Natural killer cell treated with Interleukin-12 subunit alpha and Interleukin-12 subunit beta and Interleukin-15 and Interleukin-18, amount 100 ng/mL, for 72 hours (primary cell): ENCODE measurements around the gene SPOCK3. TPM values are rescaled to one million over a fixed set of nuclear protein-coding genes. Genes with fewer than 3 reads are reported as not detected.
A peak's percentile ranks its signal among the peaks of the same experiment; 100 is the strongest.
"Not testable (repeated sequence)": the region's sequence is repeated elsewhere in the genome, so short reads cannot be mapped to it uniquely, and the experiment has no call there.

ENCODE experiments used
- ATAC-seq, 2 donors: fragments of 150-1000 bp; cut with Tn5 transposase in 1 of 2; sonication (Bioruptor Pico), chemical (Tn5 transposase) in 1 of 2; 2 replicates each; pipeline ENCODE4 v1.10.0; 2021
- DNase-seq: peaks from one replicate; pipeline ENCODE4 v3.0.0; 2022; ENCODE audit warnings: low spot score
- H3K27ac Mint-ChIP-seq, 2 donors: 1 replicate in 1 of 2; 2 replicates in 1 of 2; pipeline ENCODE4 v1.8.0; 2022; ENCODE audit warnings: mixed read lengths in 2 of 2, mild to moderate bottlenecking in 1 of 2, moderate library complexity in 1 of 2
- H3K27me3 Mint-ChIP-seq, 2 donors: 1 replicate in 1 of 2; 2 replicates in 1 of 2; pipeline ENCODE4 v1.8.0; 2022; ENCODE audit warnings: mixed read lengths in 2 of 2
- H3K36me3 Mint-ChIP-seq: one replicate; pipeline ENCODE4 v1.8.0; 2022; ENCODE audit warnings: mixed read lengths
- H3K4me1 Mint-ChIP-seq, 2 donors: 1 replicate in 1 of 2; 2 replicates in 1 of 2; pipeline ENCODE4 v1.8.0; 2022; ENCODE audit warnings: low read depth in 2 of 2, mixed read lengths in 2 of 2, mild to moderate bottlenecking in 1 of 2
- H3K4me3 Mint-ChIP-seq: one replicate; pipeline ENCODE4 v1.8.0; 2022; ENCODE audit warnings: mixed read lengths
- H3K9me3 Mint-ChIP-seq: 2 replicates; pipeline ENCODE4 v1.8.0; 2022; ENCODE audit warnings: mixed read lengths
- total RNA-seq, 2 donors: library from RNA; stranded (reverse); gene quantifications; one replicate each; pipeline ENCODE4 v1.2.3, GENCODE V29; 2022

Gene SPOCK3
- total RNA-seq, 2 donors from 2014 or later = not detected

GRCh38 chr4:167000141-167000852, 234.0 kb downstream of the SPOCK3 start:
- H3K4me1 Mint-ChIP-seq = no peaks in the 10 kb centered on the region
- H3K4me3 Mint-ChIP-seq = no peak overlapping the region
- ATAC-seq = no peak
- peaks cover 5% of the 10 kb centered on the region for H3K36me3 Mint-ChIP-seq
- no peak for DNase-seq
- no peak overlapping the region for H3K27ac Mint-ChIP-seq
- H3K27me3 Mint-ChIP-seq = no peaks in the 10 kb centered on the region
- peaks cover 12% of the 10 kb centered on the region for H3K9me3 Mint-ChIP-seq

DNA sequence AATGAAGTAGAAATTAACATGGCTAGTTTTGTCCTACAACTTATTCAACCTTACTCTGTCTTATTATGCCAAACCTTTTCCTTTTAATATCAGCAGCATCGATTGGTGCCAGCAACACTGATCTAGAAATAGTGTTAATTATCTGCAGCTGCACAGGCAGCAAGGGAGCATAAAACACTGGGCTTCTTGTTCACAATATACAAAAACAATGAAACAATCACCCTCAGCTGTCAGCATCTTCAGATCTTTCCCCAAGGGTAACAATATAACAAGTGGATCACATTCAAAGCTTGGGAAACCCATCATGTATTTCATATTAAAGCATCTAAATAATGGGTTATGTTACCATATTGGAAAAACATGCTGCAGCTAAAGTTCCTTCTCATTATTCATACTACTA, 238.1 kb downstream of the SPOCK3 start:
- H3K4me3 Mint-ChIP-seq = no peak overlapping the region
- no peaks in the 10 kb centered on the region for H3K4me1 Mint-ChIP-seq
- H3K9me3 Mint-ChIP-seq = peaks cover 6% of the 10 kb centered on the region
- H3K27me3 Mint-ChIP-seq = no peaks in the 10 kb centered on the region
- no peaks in the 10 kb centered on the region for H3K36me3 Mint-ChIP-seq
- DNase-seq (no peak), ATAC-seq (no peak)
- no peak overlapping the region for H3K27ac Mint-ChIP-seq

DNA sequence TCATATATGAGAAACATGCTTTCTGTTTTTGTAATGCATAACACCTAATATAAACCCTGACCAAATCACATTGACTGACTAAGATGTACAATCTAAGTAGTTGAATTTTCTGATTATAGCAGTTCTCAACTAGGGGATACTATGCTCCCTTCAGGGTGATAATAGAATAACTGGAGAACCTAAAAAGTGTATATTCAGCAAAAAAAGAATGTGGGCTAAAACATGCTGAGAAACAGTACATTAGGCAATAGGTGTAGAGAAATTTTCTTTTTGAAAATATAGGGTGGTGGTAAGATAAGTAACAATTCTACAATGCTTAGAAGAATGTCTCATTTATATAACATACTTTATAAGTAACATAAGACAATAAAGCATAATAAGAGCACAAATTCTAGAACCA, 239.6 kb downstream of the SPOCK3 start:
- Mint-ChIP-seq H3K9me3 (peaks cover 3% of the 10 kb centered on the region), H3K36me3 (no peaks in the 10 kb centered on the region), H3K27ac (no peak overlapping the region), H3K4me3 (no peak overlapping the region), H3K4me1 (no peaks in the 10 kb centered on the region), H3K27me3 (no peaks in the 10 kb centered on the region)
- ATAC-seq (no peak), DNase-seq (no peak)

- Mint-ChIP-seq H3K27me3 (no peaks in the 10 kb centered on the region), H3K9me3 (peaks cover 7% of the 10 kb centered on the region), H3K4me1 (no peaks in the 10 kb centered on the region), H3K4me3 (no peak overlapping the region), H3K27ac (no peak overlapping the region), H3K36me3 (peaks cover 8% of the 10 kb centered on the region)
- ATAC-seq (no peak), DNase-seq (no peak)
These were observed 243.2 kb downstream of the SPOCK3 start for GRCh38 chr4:166991006-166991561.

GRCh38 chr4:166989886-166990285, 244.4 kb downstream of the SPOCK3 start:
- Mint-ChIP-seq H3K9me3 (peaks cover 7% of the 10 kb centered on the region), H3K4me3 (no peak overlapping the region), H3K36me3 (peaks cover 8% of the 10 kb centered on the region), H3K27me3 (no peaks in the 10 kb centered on the region), H3K4me1 (no peaks in the 10 kb centered on the region), H3K27ac (no peak overlapping the region)
- ATAC-seq (no peak), DNase-seq (no peak)

DNA sequence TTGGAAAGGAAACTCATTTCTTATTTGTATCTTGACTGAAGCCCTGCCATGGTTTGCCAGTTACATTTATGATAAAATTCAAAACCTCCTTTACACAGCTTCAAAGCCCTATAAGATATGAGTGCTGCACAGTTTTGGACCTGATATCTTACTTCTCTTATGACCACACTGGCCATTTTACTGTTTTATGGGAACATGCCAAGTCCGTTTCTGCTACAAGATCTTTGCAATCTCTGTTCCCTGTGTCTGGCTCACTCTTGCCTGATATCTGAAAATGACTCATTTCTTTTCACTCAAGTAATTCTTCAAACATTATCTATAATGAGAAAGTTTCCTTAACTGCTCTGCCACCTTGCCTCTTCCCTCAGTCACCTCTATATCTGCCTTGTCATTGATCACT, 247.3 kb downstream of the SPOCK3 start:
- H3K27ac Mint-ChIP-seq = no peak overlapping the region
- DNase-seq = no peak

GRCh38 chr4:166981847-166982246, 252.4 kb downstream of the SPOCK3 start:
- Mint-ChIP-seq H3K27me3 (no peaks in the 10 kb centered on the region), H3K36me3 (peaks cover 6% of the 10 kb centered on the region), H3K27ac (no peak overlapping the region), H3K4me1 (no peaks in the 10 kb centered on the region), H3K9me3 (peaks cover 9% of the 10 kb centered on the region), H3K4me3 (no peak overlapping the region)
- ATAC-seq (no peak), DNase-seq (no peak)

More for the DNA sequence above, 247.3 kb downstream of the SPOCK3 start:
- Mint-ChIP-seq H3K4me1 (no peaks in the 10 kb centered on the region), H3K36me3 (peaks cover 8% of the 10 kb centered on the region), H3K9me3 (peaks cover 5% of the 10 kb centered on the region), H3K27me3 (no peaks in the 10 kb centered on the region), H3K4me3 (no peak overlapping the region)
- no peak for ATAC-seq

DNA sequence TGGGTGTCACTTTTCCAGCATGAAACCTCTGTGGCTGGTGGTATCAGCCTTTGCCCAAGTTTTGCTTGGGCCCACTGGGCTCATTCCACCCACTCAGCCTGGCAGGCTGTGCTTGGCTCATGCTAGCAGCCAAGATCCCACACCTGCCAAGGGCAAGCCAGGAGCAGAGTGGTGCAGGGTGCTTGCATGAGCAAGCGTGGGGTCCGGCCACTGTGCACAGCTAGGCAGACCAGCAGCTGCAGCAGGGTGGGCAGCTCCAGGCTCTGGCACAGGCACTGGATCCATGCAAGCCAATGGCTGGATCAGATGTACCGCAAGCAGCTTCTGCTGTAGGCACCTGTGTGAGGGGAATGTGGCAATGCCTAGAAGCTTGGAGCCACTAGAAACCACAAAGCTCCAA, 253.9 kb downstream of the SPOCK3 start:
- no peaks in the 10 kb centered on the region for H3K4me1 Mint-ChIP-seq
- no peaks in the 10 kb centered on the region for H3K27me3 Mint-ChIP-seq
- peaks cover 19% of the 10 kb centered on the region for H3K9me3 Mint-ChIP-seq
- peaks cover 11% of the 10 kb centered on the region for H3K36me3 Mint-ChIP-seq
- H3K27ac Mint-ChIP-seq = no peak overlapping the region
- ATAC-seq (no peak), DNase-seq (no peak)
- H3K4me3 Mint-ChIP-seq = no peak overlapping the region

- Mint-ChIP-seq H3K4me1 (no peaks in the 10 kb centered on the region), H3K9me3 (peaks cover 17% of the 10 kb centered on the region), H3K27ac (no peak overlapping the region), H3K36me3 (peaks cover 11% of the 10 kb centered on the region), H3K4me3 (no peak overlapping the region), H3K27me3 (no peaks in the 10 kb centered on the region)
- ATAC-seq (no peak), DNase-seq (no peak)
These were observed 256.7 kb downstream of the SPOCK3 start for GRCh38 chr4:166977596-166977995.

GRCh38 chr4:166972071-166972470, 262.2 kb downstream of the SPOCK3 start:
- H3K27me3 Mint-ChIP-seq = no peaks in the 10 kb centered on the region
- DNase-seq (no peak), ATAC-seq (no peak)
- no peak overlapping the region for H3K4me3 Mint-ChIP-seq
- peaks cover 11% of the 10 kb centered on the region for H3K36me3 Mint-ChIP-seq
- H3K4me1 Mint-ChIP-seq = no peaks in the 10 kb centered on the region
- H3K9me3 Mint-ChIP-seq = peaks cover 23% of the 10 kb centered on the region
- no peak overlapping the region for H3K27ac Mint-ChIP-seq

DNA sequence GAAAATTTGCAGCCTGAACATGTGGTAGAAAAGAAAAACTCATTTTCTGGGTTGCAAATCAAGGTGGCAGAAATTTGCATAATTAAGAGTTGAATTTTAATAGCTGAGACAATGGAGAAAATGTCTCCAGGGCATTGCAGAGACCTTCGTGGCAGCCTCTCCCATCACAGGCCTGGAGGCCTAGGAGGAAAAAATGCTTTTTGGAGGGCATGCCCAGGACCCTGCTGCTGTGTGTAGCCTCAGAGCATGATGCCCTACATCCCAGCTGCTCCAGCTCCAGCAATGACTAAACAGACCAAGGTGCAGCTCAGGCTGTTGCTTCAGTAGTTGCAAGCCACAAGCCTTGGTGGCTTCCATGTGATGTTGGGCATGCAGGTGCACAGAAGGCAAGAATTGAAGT, 266.1 kb downstream of the SPOCK3 start:
- not testable (repeated sequence) for H3K36me3 Mint-ChIP-seq, H3K27ac Mint-ChIP-seq, H3K27me3 Mint-ChIP-seq, ATAC-seq, H3K4me1 Mint-ChIP-seq, DNase-seq, H3K4me3 Mint-ChIP-seq
- peaks cover 24% of the 10 kb centered on the region for H3K9me3 Mint-ChIP-seq

DNA sequence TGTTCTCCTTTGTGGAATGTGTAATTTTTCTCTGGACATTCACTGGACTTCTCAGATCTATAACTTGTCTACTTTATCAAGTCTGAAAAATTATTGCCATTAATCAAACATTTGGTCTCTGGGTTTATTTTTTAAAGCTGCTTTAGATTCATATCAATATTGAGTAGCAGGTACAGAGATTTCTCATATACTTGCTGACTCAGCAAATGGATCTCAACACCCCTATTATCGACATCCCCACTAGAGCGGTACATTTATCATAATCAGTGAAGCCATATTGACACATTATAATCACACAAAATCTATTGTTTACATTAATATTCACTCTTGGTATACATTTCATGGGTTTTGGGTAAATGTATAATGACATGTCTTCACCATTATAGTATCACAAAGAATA, 268.7 kb downstream of the SPOCK3 start:
- Mint-ChIP-seq H3K27me3 (no peaks in the 10 kb centered on the region), H3K4me3 (no peak overlapping the region), H3K4me1 (no peaks in the 10 kb centered on the region), H3K36me3 (peaks cover 5% of the 10 kb centered on the region), H3K9me3 (peaks cover 33% of the 10 kb centered on the region), H3K27ac (no peak overlapping the region)
- DNase-seq (no peak), ATAC-seq (no peak)

GRCh38 chr4:166957451-166957850, 276.8 kb downstream of the SPOCK3 start:
- ATAC-seq = no peak
- no peak overlapping the region for H3K4me3 Mint-ChIP-seq
- H3K36me3 Mint-ChIP-seq = peaks cover 12% of the 10 kb centered on the region
- H3K9me3 Mint-ChIP-seq = peaks cover 33% of the 10 kb centered on the region
- no peak for DNase-seq
- no peak overlapping the region for H3K27ac Mint-ChIP-seq
- H3K4me1 Mint-ChIP-seq = no peaks in the 10 kb centered on the region
- no peaks in the 10 kb centered on the region for H3K27me3 Mint-ChIP-seq

- no peak overlapping the region for H3K4me3 Mint-ChIP-seq
- DNase-seq (no peak), ATAC-seq (no peak)
- peaks cover 12% of the 10 kb centered on the region for H3K36me3 Mint-ChIP-seq
- no peak overlapping the region for H3K27ac Mint-ChIP-seq
- peaks cover 26% of the 10 kb centered on the region for H3K9me3 Mint-ChIP-seq
- H3K27me3 Mint-ChIP-seq = no peaks in the 10 kb centered on the region
- no peaks in the 10 kb centered on the region for H3K4me1 Mint-ChIP-seq
These were observed 277.8 kb downstream of the SPOCK3 start for GRCh38 chr4:166956484-166956883.

- H3K9me3 Mint-ChIP-seq = peaks cover 15% of the 10 kb centered on the region
- ATAC-seq = peak in 1 of 2 donors; percentile 36
These were observed 292.7 kb downstream of the SPOCK3 start for GRCh38 chr4:166941629-166942028.

More at GRCh38 chr4:166941629-166942028, 292.7 kb downstream of the SPOCK3 start:
- Mint-ChIP-seq H3K36me3 (no peaks in the 10 kb centered on the region), H3K27me3 (no peaks in the 10 kb centered on the region), H3K4me3 (no peak overlapping the region), H3K27ac (no peak overlapping the region), H3K4me1 (no peaks in the 10 kb centered on the region)
- DNase-seq = no peak
